Neuron (in vitro differentiated cells): ENCODE data around the gene TFR2.

ENCODE experiments used
- H2AFZ ChIP-seq: one replicate; pipeline ENCODE4 v1.6.1; 2013; ENCODE audit warnings: low read depth, mild to moderate bottlenecking, inconsistent platforms, low read length, moderate library complexity
- H3K27me3 ChIP-seq: one replicate; pipeline ENCODE4 v1.6.1; 2013; ENCODE audit warnings: low read length; ENCODE audit not compliant: insufficient read depth
- H3K36me3 ChIP-seq: one replicate; pipeline ENCODE4 v1.6.1; 2013; ENCODE audit warnings: low read length; ENCODE audit not compliant: insufficient read depth
- H3K4me1 ChIP-seq: one replicate; pipeline ENCODE4 v1.6.1; 2013; ENCODE audit warnings: low read length; ENCODE audit not compliant: insufficient read depth
- H3K4me3 ChIP-seq: 2 replicates; pipeline ENCODE4 v1.5.1; 2013; ENCODE audit warnings: mild to moderate bottlenecking, low read length, moderate library complexity
- H3K9me3 ChIP-seq: one replicate; pipeline ENCODE4 v1.6.1; 2013; ENCODE audit warnings: low read length

The TFR2 gene

DNA sequence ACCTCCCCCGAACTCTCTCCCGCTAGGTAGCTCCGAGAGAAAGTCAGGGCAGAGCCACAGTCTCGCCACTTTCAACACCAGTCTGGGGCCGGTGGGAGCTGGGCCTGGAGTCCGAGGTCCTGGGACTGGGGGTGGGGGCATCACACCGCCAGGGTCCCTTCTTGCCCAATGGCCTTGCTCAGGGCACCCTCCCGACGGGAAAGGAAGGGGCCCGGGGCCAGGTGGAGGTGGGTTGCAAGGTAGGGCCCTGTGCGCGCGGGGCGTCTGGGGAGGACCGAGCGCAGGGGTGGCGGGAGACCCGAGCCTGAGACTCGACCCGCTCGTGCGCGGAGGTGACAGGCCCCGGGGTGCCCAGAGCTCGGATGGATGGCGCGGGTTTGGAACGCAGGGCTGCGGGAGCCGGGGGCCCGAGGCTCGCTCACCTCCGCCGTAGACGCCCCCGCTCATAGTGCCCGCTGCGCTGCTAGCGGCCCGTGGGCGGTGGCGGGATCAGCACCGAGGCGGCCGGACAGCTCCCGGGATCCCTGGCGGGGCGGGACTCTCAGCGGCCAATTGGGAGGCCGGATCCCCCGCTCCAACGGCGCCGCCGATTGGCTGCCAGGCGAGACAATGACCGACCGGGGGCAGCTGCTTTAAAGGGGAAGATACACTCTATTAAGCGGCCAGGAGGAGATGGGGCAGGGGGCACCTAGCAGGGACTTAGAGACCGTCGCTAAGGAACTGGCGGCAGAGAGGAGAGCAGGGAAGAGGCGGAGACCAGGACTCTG is 14.7 kb upstream of the TFR2 start, which contains the start of gene ACTL6B:
Gene ACTL6B, minus strand, starts transcription at position 541 of the 767 bp plus-strand sequence. Its CDS starts 94 bp downstream, at position 447.
- H3K4me3 ChIP-seq: peak within 1 kb of the TSS; percentile 54
- H2AFZ ChIP-seq: peak within 1 kb of the TSS; percentile 81
- no peaks in the 10 kb centered on the region for H3K36me3 ChIP-seq
- H3K27me3 ChIP-seq: peaks cover 3% of the 10 kb centered on the region
- peaks cover 9% of the 10 kb centered on the region for H3K4me1 ChIP-seq
- no peaks in the 10 kb centered on the region for H3K9me3 ChIP-seq

GRCh38 chr7:100654908-100655831 is 13.8 kb upstream of the TFR2 start:
- Histone ChIP-seq H3K27me3 (peaks cover 1% of the 10 kb centered on the region), H3K4me1 (peaks cover 9% of the 10 kb centered on the region), H3K4me3 (peak overlapping the region; percentile 54), H3K36me3 (no peaks in the 10 kb centered on the region), H2AFZ (peak overlapping the region; percentile 81), H3K9me3 (no peaks in the 10 kb centered on the region)

DNA sequence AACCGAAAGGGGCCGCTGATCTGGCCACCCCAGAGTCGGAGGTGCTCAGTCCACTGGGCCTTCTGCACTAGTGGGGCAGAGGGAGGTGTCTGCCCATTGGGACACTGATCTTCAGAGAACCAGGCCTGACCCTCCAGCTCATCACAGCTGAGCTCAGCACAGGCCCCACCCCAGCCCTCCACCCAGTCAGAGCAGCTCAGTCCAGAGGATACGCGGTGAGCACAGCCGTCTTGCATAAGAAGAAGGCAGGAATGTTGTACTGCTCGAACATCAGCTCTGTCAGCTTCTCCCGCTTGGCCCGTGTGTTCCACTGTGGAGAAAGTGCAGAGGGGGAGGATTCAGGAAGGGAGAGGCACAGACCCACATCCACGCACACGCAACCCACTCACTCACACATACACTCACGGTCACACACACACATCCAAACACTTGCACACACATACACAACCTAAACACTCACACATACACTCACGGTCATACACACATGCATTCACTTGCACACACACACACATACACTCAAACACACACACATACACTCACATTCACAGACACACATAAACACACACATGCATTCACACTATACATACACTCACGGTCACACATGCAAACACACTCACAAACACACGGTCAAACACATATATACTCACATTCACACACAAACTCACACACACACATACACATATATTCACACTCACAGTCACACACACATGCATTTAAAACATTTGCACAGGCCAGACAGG is 8.6 kb upstream of the TFR2 start:
- no peaks in the 10 kb centered on the region for H3K4me1 ChIP-seq
- no peaks in the 10 kb centered on the region for H3K9me3 ChIP-seq
- no peak overlapping the region for H3K4me3 ChIP-seq
- no peak overlapping the region for H2AFZ ChIP-seq
- no peaks in the 10 kb centered on the region for H3K27me3 ChIP-seq
- no peaks in the 10 kb centered on the region for H3K36me3 ChIP-seq

DNA sequence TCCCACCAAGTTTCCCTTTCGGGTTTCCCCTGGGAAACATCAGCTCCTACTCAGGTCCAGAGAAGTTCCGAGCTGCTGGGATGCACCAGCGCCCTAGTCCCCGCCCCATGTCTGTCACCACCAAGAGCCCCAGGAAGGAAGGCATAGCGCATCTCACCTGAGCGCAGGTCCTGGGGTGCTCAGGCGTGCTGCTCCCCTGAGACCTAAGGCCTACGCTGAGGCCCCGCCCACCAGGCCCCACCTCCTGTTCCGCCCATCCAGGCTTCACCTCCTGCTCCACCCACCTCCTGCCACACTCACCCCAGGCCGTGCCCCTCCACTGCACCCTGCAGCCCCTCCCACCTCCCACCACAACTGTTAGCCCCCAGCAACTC is 1.2 kb upstream of the TFR2 start:
- H3K4me3 ChIP-seq: no peak overlapping the region
- no peaks in the 10 kb centered on the region for H3K27me3 ChIP-seq
- H3K36me3 ChIP-seq: no peaks in the 10 kb centered on the region
- peaks cover 4% of the 10 kb centered on the region for H3K4me1 ChIP-seq
- no peak overlapping the region for H2AFZ ChIP-seq
- H3K9me3 ChIP-seq: no peaks in the 10 kb centered on the region

DNA sequence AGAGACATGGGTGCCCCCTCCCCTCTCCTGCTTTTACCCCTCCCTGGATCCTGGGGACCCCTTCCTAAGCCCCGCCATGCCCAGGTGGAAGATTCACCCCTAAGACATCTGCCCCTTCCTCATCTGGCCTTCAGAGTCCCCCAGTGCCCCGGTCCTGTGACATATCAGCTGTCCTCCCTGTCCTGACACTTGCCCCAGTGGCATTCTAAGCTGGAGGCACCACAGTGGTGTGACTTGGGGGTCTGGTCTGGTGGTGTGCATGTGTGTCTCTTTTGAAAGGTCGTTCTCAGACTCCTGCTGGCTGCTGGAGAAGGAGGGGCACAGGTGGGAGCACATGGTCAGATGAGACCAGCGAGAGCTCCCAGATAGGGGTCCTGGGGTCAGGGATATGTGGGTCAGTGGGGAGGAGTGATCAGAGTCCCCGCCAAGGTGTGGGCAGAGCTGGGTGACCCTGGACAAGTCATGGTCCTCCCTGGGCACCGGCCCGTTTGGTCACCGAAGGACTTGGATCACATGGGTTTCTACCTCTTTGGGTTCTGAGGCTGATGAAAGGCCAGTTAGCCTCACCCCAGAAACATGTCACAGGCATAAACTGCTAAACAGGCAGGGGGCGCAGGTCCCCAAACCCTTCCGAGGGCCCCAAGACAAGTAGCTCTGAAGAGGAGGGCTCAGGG is 645 bp upstream of the TFR2 start:
- Histone ChIP-seq H3K9me3 (no peaks in the 10 kb centered on the region), H3K36me3 (no peaks in the 10 kb centered on the region)

GRCh38 chr7:100640517-100641440 is 573 bp downstream of the TFR2 start:
- H2AFZ ChIP-seq: no peak overlapping the region
- no peaks in the 10 kb centered on the region for H3K27me3 ChIP-seq
- peaks cover 4% of the 10 kb centered on the region for H3K4me1 ChIP-seq
- no peaks in the 10 kb centered on the region for H3K36me3 ChIP-seq
- H3K9me3 ChIP-seq: no peaks in the 10 kb centered on the region
- H3K4me3 ChIP-seq: no peak overlapping the region

More for the DNA sequence above, 645 bp upstream of the TFR2 start:
- Histone ChIP-seq H3K4me3 (no peak overlapping the region), H3K4me1 (peaks cover 4% of the 10 kb centered on the region), H2AFZ (no peak overlapping the region), H3K27me3 (no peaks in the 10 kb centered on the region)

DNA sequence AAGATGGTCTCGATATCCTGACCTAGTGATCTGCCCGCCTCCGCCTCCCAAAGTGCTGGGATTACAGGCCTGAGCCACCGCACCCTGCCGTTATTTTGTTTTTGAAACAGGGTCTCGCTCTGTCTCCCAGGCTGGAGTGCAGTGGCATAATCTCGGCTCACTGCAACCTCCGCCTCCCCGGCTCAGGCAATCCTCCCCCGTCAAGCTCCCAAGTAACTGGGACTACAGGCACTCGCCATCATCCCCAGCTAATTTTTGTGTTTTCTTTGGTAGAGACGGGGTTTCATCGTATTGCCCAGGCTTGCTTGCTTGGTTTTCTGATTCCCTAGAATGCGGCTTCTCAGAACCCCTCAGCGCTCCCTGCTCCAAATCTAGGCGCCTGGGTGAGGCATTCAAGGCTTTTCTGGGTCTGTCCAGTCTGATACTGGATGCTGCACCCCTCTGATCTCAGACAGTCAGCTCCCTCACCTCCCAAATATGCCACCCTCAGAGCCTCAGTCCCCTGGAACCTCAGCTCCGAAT is 1.3 kb downstream of the TFR2 start:
- Histone ChIP-seq H3K4me1 (peaks cover 4% of the 10 kb centered on the region), H3K4me3 (no peak overlapping the region), H3K27me3 (no peaks in the 10 kb centered on the region), H2AFZ (no peak overlapping the region), H3K36me3 (no peaks in the 10 kb centered on the region), H3K9me3 (no peaks in the 10 kb centered on the region)

GRCh38 chr7:100632951-100633717 is 8.2 kb downstream of the TFR2 start:
- no peak overlapping the region for H2AFZ ChIP-seq
- H3K9me3 ChIP-seq: no peaks in the 10 kb centered on the region
- H3K4me3 ChIP-seq: peak overlapping the region; percentile 28
- H3K4me1 ChIP-seq: no peaks in the 10 kb centered on the region
- peaks cover 16% of the 10 kb centered on the region for H3K27me3 ChIP-seq
- no peaks in the 10 kb centered on the region for H3K36me3 ChIP-seq

DNA sequence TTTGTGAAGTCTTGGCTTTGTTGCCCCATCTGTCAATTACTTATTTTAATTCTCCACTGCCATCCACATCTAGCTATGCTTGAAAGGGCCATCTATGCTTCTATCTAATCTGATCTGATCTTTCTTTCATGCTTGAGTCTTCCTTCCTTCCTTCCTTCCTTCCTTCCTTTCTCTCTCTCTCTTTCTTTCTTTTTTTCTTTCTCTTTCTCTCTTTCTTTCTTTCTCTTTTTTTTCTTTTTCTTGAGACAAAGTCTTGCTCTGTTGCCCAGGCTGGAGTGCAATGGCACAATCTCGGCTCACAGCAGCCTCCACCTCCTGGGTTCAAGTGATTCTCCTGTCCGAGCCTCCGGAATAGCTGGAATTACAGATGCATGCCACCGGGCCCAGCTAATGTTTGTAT is 11.3 kb downstream of the TFR2 start:
- H3K9me3 ChIP-seq: no peaks in the 10 kb centered on the region
- no peak overlapping the region for H2AFZ ChIP-seq
- peaks cover 6% of the 10 kb centered on the region for H3K4me1 ChIP-seq
- no peak overlapping the region for H3K4me3 ChIP-seq
- H3K36me3 ChIP-seq: no peaks in the 10 kb centered on the region
- peaks cover 16% of the 10 kb centered on the region for H3K27me3 ChIP-seq

DNA sequence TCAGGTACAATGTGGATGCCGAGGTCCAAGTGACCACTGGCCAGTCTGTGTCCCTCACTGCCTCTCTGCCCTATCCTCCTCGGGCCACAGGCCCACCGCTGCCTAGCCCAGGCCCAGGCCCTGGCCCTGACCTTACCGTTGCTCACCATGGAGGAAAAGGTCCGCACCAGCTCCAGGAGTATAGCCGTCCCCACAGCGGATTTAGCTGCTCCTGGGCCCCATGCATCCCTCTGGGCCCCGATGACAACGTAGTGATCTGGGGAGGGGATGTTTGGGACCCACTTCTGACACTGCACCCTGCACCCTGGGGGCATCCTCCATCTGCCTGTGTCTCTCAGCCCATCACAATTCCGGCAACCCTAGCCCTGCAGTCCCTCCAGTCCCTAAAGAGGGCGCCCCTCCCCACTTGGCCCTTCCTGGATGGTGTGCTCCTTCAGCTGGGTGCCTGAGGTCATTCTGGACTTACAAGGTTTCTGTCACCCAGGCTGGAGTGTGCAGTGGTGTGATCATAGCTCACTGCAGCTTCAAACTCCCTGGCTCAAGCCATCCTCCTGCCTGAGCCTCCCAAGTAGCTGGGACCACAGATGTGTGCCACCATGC is 12.1 kb downstream of the TFR2 start:
- no peaks in the 10 kb centered on the region for H3K36me3 ChIP-seq
- H2AFZ ChIP-seq: no peak overlapping the region
- H3K9me3 ChIP-seq: no peaks in the 10 kb centered on the region
- H3K4me3 ChIP-seq: no peak overlapping the region
- peaks cover 6% of the 10 kb centered on the region for H3K4me1 ChIP-seq
- H3K27me3 ChIP-seq: peaks cover 16% of the 10 kb centered on the region

GRCh38 chr7:100627238-100627549 is 14.2 kb downstream of the TFR2 start:
- H3K4me3 ChIP-seq: peak overlapping the region; percentile 34
- H2AFZ ChIP-seq: no peak overlapping the region
- H3K9me3 ChIP-seq: no peaks in the 10 kb centered on the region
- peaks cover 6% of the 10 kb centered on the region for H3K4me1 ChIP-seq
- no peaks in the 10 kb centered on the region for H3K36me3 ChIP-seq
- H3K27me3 ChIP-seq: peaks cover 7% of the 10 kb centered on the region
